Measurements from ENCODE around the gene EPHA1. TPM values are rescaled to one million over a fixed set of nuclear protein-coding genes. Genes with fewer than 3 reads are reported as not detected.
"Not testable (repeated sequence)": the region's sequence is repeated elsewhere in the genome, so short reads cannot be mapped to it uniquely, and the experiment has no call there.

Gene EPHA1
- polyA plus RNA-seq, 1 experiment, result 0.09 TPM

DNA sequence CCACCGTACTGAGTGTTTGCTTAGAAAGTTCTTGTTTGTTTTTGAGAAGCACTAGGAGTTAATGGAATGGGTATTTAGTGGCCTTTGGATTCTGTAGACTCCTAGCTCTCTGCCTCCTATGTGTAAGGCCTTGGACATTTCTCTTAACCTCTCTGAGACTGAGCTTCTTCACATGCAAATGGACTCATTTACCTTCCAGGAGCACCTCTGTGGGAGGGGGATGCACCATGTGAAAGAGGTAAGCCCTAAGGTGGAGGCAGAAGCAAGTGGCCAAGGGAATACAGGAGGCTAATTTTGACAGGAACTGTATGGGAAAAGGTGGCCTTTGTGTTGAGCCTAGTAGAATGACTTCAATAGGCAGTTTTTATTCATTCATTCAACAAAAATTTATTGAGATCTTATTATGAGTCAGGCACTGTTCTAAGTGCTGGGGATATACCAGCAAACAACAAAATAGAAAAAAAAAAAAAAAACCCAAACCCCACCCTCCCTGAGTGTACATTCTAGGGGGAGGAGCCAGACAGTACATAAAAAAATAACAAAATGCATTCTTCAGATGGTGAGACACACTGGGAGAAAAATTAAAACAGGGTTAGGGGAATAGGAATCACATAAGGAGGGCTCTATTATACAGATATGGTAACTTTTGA lies 9.2 kb upstream of the EPHA1 start:
- no peak for DNase-seq (ENCODE audit: low read depth, low spot score)
- TF ChIP-seq CTCF (IDR thresholded peaks at IDR 0.05; ENCODE audit: low read depth, low read length), result no peak
- Histone ChIP-seq H3K9me3 (ENCODE audit: control insufficient read depth, insufficient read depth, low read length) (no peaks in the 10 kb centered on the region), H3K27me3 (ENCODE audit: control insufficient read depth, insufficient read depth, low read length) (no peaks in the 10 kb centered on the region), H3K4me3 (ENCODE audit: low read depth, low read length) (no peak overlapping the region), H3K27ac (ENCODE audit: low read depth, low read length) (no peak overlapping the region)
- CTCF ChIA-PET, result interaction anchor here (0.7 to 5.3 kb wide), 20 partner anchors 9 to 202 kb away, joined by 3 to 132 read pairs (median 6); partner anchors contain the start of gene EPHA1
- POLR2A ChIA-PET, result no interaction called here

GRCh38 chr7:143416565-143417149 lies 8.0 kb upstream of the EPHA1 start:
- Histone ChIP-seq H3K9me3 (ENCODE audit: control insufficient read depth, insufficient read depth, low read length) (no peaks in the 10 kb centered on the region), H3K27me3 (ENCODE audit: control insufficient read depth, insufficient read depth, low read length) (no peaks in the 10 kb centered on the region), H3K27ac (ENCODE audit: low read depth, low read length) (no peak overlapping the region), H3K4me3 (ENCODE audit: low read depth, low read length) (no peak overlapping the region)
- no peak for DNase-seq (ENCODE audit: low read depth, low spot score)
- CTCF ChIA-PET, result interaction anchor here (0.6 to 5.3 kb wide), 35 partner anchors 10 to 416 kb away, joined by 3 to 132 read pairs (median 5); partner anchors contain the start of genes EPHA1 and GSTK1
- TF ChIP-seq CTCF (IDR thresholded peaks at IDR 0.05; ENCODE audit: low read depth, low read length), result peak; percentile 82
- POLR2A ChIA-PET, result no interaction called here

GRCh38 chr7:143415742-143416397 lies 7.2 kb upstream of the EPHA1 start:
- no peak for DNase-seq (ENCODE audit: low read depth, low spot score)
- H3K9me3 ChIP-seq (ENCODE audit: control insufficient read depth, insufficient read depth, low read length), result no peaks in the 10 kb centered on the region
- no peaks in the 10 kb centered on the region for H3K27me3 ChIP-seq (ENCODE audit: control insufficient read depth, insufficient read depth, low read length)
- H3K27ac ChIP-seq (ENCODE audit: low read depth, low read length), result no peak overlapping the region
- ChIA-PET POLR2A (interaction anchor here (0.7 to 1.1 kb wide), 2 partner anchors 20 to 23 kb away, joined by 3 to 6 read pairs; no protein-coding TSS in a partner anchor), CTCF (interaction anchor here (1.0 to 5.3 kb wide), 10 partner anchors 11 to 201 kb away, joined by 4 to 132 read pairs (median 7); partner anchors contain the start of genes EPHA1, GSTK1 and ZYX)
- no peak overlapping the region for H3K4me3 ChIP-seq (ENCODE audit: low read depth, low read length)
- no peak for TF ChIP-seq CTCF (IDR thresholded peaks at IDR 0.05; ENCODE audit: low read depth, low read length)

DNA sequence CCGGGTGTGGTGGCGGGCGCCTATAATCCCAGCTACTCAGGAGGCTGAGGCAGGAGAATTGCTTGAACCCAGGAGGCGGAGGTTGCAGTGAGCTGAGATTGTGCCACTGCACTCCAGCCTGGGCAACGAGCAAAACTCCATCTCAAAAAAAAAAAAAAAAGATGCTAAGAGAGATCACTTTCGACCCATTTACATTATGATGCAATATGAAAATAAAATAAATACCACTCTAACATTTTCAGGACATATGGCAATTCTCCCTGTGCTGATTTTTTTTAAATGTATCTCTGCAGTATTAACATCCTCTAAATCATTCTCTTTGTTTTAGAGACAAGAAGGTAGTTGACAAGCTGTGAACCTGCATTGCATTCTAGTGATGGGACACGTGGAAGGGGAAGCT lies 6.6 kb upstream of the EPHA1 start:
- not testable (repeated sequence) for H3K4me3 ChIP-seq (ENCODE audit: low read depth, low read length); H3K27me3 ChIP-seq (ENCODE audit: control insufficient read depth, insufficient read depth, low read length); H3K27ac ChIP-seq (ENCODE audit: low read depth, low read length); H3K9me3 ChIP-seq (ENCODE audit: control insufficient read depth, insufficient read depth, low read length); DNase-seq (ENCODE audit: low read depth, low spot score)
- CTCF ChIA-PET, result interaction anchor here (0.6 to 5.3 kb wide), 7 partner anchors 10 to 200 kb away, joined by 3 to 132 read pairs (median 12); partner anchors contain the start of genes EPHA1 and ZYX
- POLR2A ChIA-PET, result interaction anchor here (0.7 to 1.1 kb wide), 2 partner anchors 19 to 22 kb away, joined by 3 to 6 read pairs; no protein-coding TSS in a partner anchor

DNA sequence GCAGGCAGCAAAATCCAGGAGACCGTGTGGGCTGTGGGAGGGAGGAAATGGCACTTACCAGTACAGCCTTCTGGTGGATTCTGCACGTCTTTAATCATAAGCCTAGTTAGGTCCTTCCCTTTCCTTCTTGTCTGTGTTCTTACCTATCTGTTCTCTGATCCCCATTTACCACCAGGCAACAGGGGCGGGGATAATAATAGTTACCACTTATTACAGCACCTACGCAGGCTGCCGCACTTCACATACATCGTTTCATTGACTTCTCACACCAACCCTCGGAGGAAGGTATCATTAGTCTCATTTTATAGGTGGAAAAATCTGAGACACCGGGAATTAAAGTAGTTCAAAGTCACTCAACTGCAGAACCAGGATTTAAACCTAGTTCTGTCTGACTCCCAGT lies 4.5 kb upstream of the EPHA1 start:
- TF ChIP-seq CTCF (IDR thresholded peaks at IDR 0.05; ENCODE audit: low read depth, low read length), result no peak
- POLR2A ChIA-PET, result no interaction called here
- CTCF ChIA-PET, result no interaction called here

More for the DNA sequence above, 4.5 kb upstream of the EPHA1 start:
- H3K27me3 ChIP-seq (ENCODE audit: control insufficient read depth, insufficient read depth, low read length), result no peaks in the 10 kb centered on the region
- H3K4me3 ChIP-seq (ENCODE audit: low read depth, low read length), result no peak overlapping the region
- H3K27ac ChIP-seq (ENCODE audit: low read depth, low read length), result no peak overlapping the region
- no peak for DNase-seq (ENCODE audit: low read depth, low spot score)
- H3K9me3 ChIP-seq (ENCODE audit: control insufficient read depth, insufficient read depth, low read length), result no peaks in the 10 kb centered on the region

Measured in AG04450 (cell line).